MM.1S (cell line): Measurements from ENCODE around the gene TAF6.

Experiments used
- EZH2phosphoT487 ChIP-seq: fragments of 300-600 bp; sonication (generic); IDR thresholded peaks from 2 replicates; pipeline ENCODE4 v1.6.1; 2018; ENCODE audit warnings: antibody characterized with exemption, low read length
- TF ChIP-seq, protein P1 (sequence below): fragments of 300-600 bp; sonication (generic); IDR thresholded peaks from 2 replicates; pipeline ENCODE4 v1.5.1; 2016; ENCODE audit warnings: antibody characterized with exemption, low read length, mixed read lengths

DNA sequence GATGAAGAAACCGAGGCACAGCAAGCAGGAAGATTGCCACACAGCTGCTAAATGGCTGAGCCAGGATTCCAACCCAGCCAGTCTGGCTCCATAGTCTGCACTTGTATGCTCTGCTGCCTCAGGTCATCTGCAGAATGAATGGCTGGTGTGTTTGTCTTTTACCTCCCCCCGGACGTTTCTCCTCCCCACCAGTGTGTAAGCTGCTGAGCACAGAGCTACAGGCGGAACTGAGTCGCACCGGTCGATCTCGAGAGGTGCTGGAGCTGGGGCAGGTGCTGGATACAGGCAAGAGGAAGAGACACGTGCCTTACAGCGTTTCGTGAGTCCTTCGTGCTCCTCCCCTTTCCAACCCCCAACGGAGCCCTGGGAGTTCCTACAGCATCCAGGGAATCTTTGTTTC is 2.9 kb upstream of the TAF6 start:
- TF ChIP-seq, protein P1, sequence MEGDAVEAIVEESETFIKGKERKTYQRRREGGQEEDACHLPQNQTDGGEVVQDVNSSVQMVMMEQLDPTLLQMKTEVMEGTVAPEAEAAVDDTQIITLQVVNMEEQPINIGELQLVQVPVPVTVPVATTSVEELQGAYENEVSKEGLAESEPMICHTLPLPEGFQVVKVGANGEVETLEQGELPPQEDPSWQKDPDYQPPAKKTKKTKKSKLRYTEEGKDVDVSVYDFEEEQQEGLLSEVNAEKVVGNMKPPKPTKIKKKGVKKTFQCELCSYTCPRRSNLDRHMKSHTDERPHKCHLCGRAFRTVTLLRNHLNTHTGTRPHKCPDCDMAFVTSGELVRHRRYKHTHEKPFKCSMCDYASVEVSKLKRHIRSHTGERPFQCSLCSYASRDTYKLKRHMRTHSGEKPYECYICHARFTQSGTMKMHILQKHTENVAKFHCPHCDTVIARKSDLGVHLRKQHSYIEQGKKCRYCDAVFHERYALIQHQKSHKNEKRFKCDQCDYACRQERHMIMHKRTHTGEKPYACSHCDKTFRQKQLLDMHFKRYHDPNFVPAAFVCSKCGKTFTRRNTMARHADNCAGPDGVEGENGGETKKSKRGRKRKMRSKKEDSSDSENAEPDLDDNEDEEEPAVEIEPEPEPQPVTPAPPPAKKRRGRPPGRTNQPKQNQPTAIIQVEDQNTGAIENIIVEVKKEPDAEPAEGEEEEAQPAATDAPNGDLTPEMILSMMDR = no peak
- TF ChIP-seq EZH2phosphoT487 = no peak
